CD4-positive, alpha-beta T cell treated with Interleukin-6 for 4 hours (primary cell): ENCODE measurements around the gene ZNF823.
A peak's percentile ranks its signal among the peaks of the same experiment; 100 is the strongest.

Experiments
- DNase-seq: peaks from one replicate; pipeline ENCODE4 v3.0.0-alpha.2; 2020; ENCODE audit warnings: mixed read lengths

The ZNF823 gene

GRCh38 chr19:11736696-11737095, 2.0 kb downstream of the ZNF823 start:
- DNase-seq = peak; percentile 5

GRCh38 chr19:11735375-11735774, 3.4 kb downstream of the ZNF823 start:
- DNase-seq = no peak

GRCh38 chr19:11729586-11729985, 9.2 kb downstream of the ZNF823 start:
- DNase-seq = no peak

- DNase-seq = no peak
Measured at GRCh38 chr19:11722414-11722813, 16.3 kb downstream of the ZNF823 start.

GRCh38 chr19:11721681-11722080, 17.1 kb downstream of the ZNF823 start:
- no peak for DNase-seq

GRCh38 chr19:11710313-11710712, 28.4 kb downstream of the ZNF823 start:
- DNase-seq = no peak

GRCh38 chr19:11708457-11708856, 30.3 kb downstream of the ZNF823 start:
- no peak for DNase-seq

GRCh38 chr19:11705474-11705873, 33.3 kb downstream of the ZNF823 start:
- no peak for DNase-seq

- DNase-seq = no peak
Measured at GRCh38 chr19:11704626-11705025, 34.1 kb downstream of the ZNF823 start.

- peak; percentile 3 for DNase-seq
Measured at GRCh38 chr19:11699931-11700794, 38.6 kb downstream of the ZNF823 start.

GRCh38 chr19:11698231-11698630, 40.5 kb downstream of the ZNF823 start:
- DNase-seq = no peak

GRCh38 chr19:11697284-11697855, 41.4 kb downstream of the ZNF823 start:
- no peak for DNase-seq

GRCh38 chr19:11694533-11695439, 44.0 kb downstream of the ZNF823 start:
- DNase-seq = peak; percentile 76

GRCh38 chr19:11693505-11694499, 44.9 kb downstream of the ZNF823 start:
- DNase-seq = no peak

GRCh38 chr19:11692127-11692790, 46.5 kb downstream of the ZNF823 start:
- DNase-seq = no peak

- DNase-seq = no peak
Measured at GRCh38 chr19:11685676-11686650, 52.8 kb downstream of the ZNF823 start.

- no peak for DNase-seq
Measured at GRCh38 chr19:11684987-11685675, 53.6 kb downstream of the ZNF823 start.

GRCh38 chr19:11680689-11681302, 58.0 kb downstream of the ZNF823 start:
- DNase-seq = no peak

- DNase-seq = no peak
Measured at GRCh38 chr19:11678504-11678903, 60.2 kb downstream of the ZNF823 start.
